Neural cell (in vitro differentiated cells): Measurements from ENCODE around the gene GCC1. TPM values are rescaled to one million over a fixed set of nuclear protein-coding genes. Genes with fewer than 3 reads are reported as not detected.
A peak's percentile ranks its signal among the peaks of the same experiment; 100 is the strongest.

Experiments
- H2AFZ ChIP-seq: fragments of 200-600, 300-800 bp; sonication (generic), shearing (Covaris generic); 2 replicates; pipeline ENCODE4 v1.6.0; 2014; ENCODE audit warnings: low read depth, mild to moderate bottlenecking, antibody characterized with exemption, low read length, moderate library complexity
- H3F3A ChIP-seq: fragments of 200-600 bp; shearing (Covaris generic); 2 replicates; pipeline ENCODE4 v1.6.1; 2016; ENCODE audit warnings: mild to moderate bottlenecking, moderate library complexity, mixed read lengths, antibody characterized with exemption, low read length; ENCODE audit not compliant: insufficient read depth, poor library complexity, severe bottlenecking
- H3K27ac ChIP-seq: fragments of 200-600, 300-800 bp; sonication (generic), shearing (Covaris generic); 2 replicates; pipeline ENCODE4 v1.5.1; 2014; ENCODE audit warnings: mild to moderate bottlenecking, low read length, moderate library complexity
- H3K27me3 ChIP-seq: fragments of 300-800, 200-600 bp; sonication (generic), shearing (Covaris generic); 2 replicates; pipeline ENCODE4 v1.6.0; 2014; ENCODE audit warnings: mild to moderate bottlenecking, low read depth, low read length, moderate library complexity; ENCODE audit not compliant: insufficient read depth
- H3K36me3 ChIP-seq: fragments of 300-800, 200-600 bp; sonication (generic), shearing (Covaris generic); 2 replicates; pipeline ENCODE4 v1.5.1; 2014; ENCODE audit warnings: mild to moderate bottlenecking, antibody characterized with exemption, low read length, moderate library complexity; ENCODE audit not compliant: insufficient read depth
- H3K4me2 ChIP-seq: fragments of 300-800, 200-600 bp; sonication (generic), shearing (Covaris generic); 2 replicates; pipeline ENCODE4 v1.6.0; 2014; ENCODE audit warnings: mild to moderate bottlenecking, low read length
- H3K4me3 ChIP-seq: fragments of 300-800, 200-600 bp; sonication (generic), shearing (Covaris generic); 2 replicates; pipeline ENCODE4 v1.5.1; 2014; ENCODE audit warnings: mild to moderate bottlenecking, low read length, moderate library complexity
- H3K79me2 ChIP-seq: fragments of 200-600 bp; shearing (Covaris generic); replicated peaks from 2 replicates; pipeline ENCODE4 v1.6.0; 2014; ENCODE audit warnings: mild to moderate bottlenecking, low read length, moderate library complexity; ENCODE audit not compliant: insufficient read depth
- H3K9ac ChIP-seq: fragments of 300-800, 200-600 bp; sonication (generic), shearing (Covaris generic); 2 replicates; pipeline ENCODE4 v1.6.1; 2016; ENCODE audit warnings: mild to moderate bottlenecking, low read length, mixed read lengths
- H3K9me2 ChIP-seq: fragments of 200-600 bp; shearing (Covaris generic); 2 replicates; pipeline ENCODE4 v1.6.1; 2016; ENCODE audit warnings: mild to moderate bottlenecking, low read length, mixed read lengths; ENCODE audit not compliant: insufficient read depth
- H3K9me3 ChIP-seq: fragments of 200-600, 300-800 bp; sonication (generic), shearing (Covaris generic); 2 replicates; pipeline ENCODE4 v1.6.1; 2016; ENCODE audit warnings: mild to moderate bottlenecking, mixed run types, low read length, moderate library complexity, mixed read lengths
- H4K20me1 ChIP-seq: fragments of 200-600 bp; shearing (Covaris generic); 2 replicates; pipeline ENCODE4 v1.6.1; 2016; ENCODE audit warnings: mild to moderate bottlenecking, mixed run types; ENCODE audit not compliant: insufficient read depth
- EP300 ChIP-seq: fragments of 450-650 bp; conservative IDR thresholded peaks from 2 replicates; pipeline ENCODE4 v1.6.1; 2014; ENCODE audit warnings: antibody characterized with exemption, mild to moderate bottlenecking, moderate library complexity; ENCODE audit not compliant: poor library complexity, severe bottlenecking
- EZH2 ChIP-seq: fragments of 200-600, 300-800 bp; shearing (Covaris generic), sonication (generic); IDR thresholded peaks from 2 replicates; pipeline ENCODE4 v1.6.1; 2014; ENCODE audit warnings: antibody characterized with exemption, low read length, borderline replicate concordance, mild to moderate bottlenecking; ENCODE audit not compliant: insufficient read depth, poor library complexity, severe bottlenecking
- MXI1 ChIP-seq: fragments of 450-650 bp; conservative IDR thresholded peaks from 2 replicates; pipeline ENCODE4 v1.6.1; 2014; ENCODE audit warnings: antibody characterized with exemption, mild to moderate bottlenecking; ENCODE audit not compliant: poor library complexity, severe bottlenecking
- POLR2AphosphoS5 ChIP-seq: IDR thresholded peaks from 2 replicates; pipeline ENCODE4 v1.6.1; 2012
- RAD21 ChIP-seq: fragments of 450-650 bp; conservative IDR thresholded peaks from 2 replicates; pipeline ENCODE4 v1.6.1; 2014; ENCODE audit warnings: antibody characterized with exemption, mild to moderate bottlenecking, moderate library complexity
- SMC3 ChIP-seq: fragments of 450-650 bp; conservative IDR thresholded peaks from 2 replicates; pipeline ENCODE4 v1.6.1; 2014; ENCODE audit warnings: antibody characterized with exemption, mild to moderate bottlenecking, moderate library complexity; ENCODE audit not compliant: poor library complexity
- TAF1 ChIP-seq: IDR thresholded peaks from 2 replicates; pipeline ENCODE4 v1.6.1; 2012; ENCODE audit warnings: low read depth
- polyA plus RNA-seq: library from polyadenylated mRNA; depleted of rRNA; stranded (reverse); fragments of >200 nt; gene quantifications from 2 replicates; pipeline ENCODE4 v1.2.3, GENCODE V29; 2014
- TF ChIP-seq, protein P1 (sequence below): IDR thresholded peaks from 2 replicates; pipeline ENCODE4 v1.6.1; 2012; ENCODE audit warnings: borderline replicate concordance
- TF ChIP-seq, protein P2 (sequence below): fragments of 450-650 bp; IDR thresholded peaks from 2 replicates; pipeline ENCODE4 v1.5.1; 2014; ENCODE audit warnings: antibody characterized with exemption, mild to moderate bottlenecking, moderate library complexity; ENCODE audit not compliant: poor library complexity, severe bottlenecking

The GCC1 gene
- polyA plus RNA-seq, 1 donor from 2014 or later = 6.6 TPM

GRCh38 chr7:127589896-127590295, 4.5 kb upstream of the GCC1 start:
- H4K20me1 ChIP-seq = no peaks in the 10 kb centered on the region
- no peak overlapping the region for H3K4me2 ChIP-seq
- H3K36me3 ChIP-seq = no peaks in the 10 kb centered on the region
- no peak overlapping the region for H3K9ac ChIP-seq
- no peaks in the 10 kb centered on the region for H3F3A ChIP-seq
- H3K4me3 ChIP-seq = peak overlapping the region; percentile 86
- no peaks in the 10 kb centered on the region for H3K9me3 ChIP-seq
- H3K79me2 ChIP-seq = peaks cover 16% of the 10 kb centered on the region
- no peaks in the 10 kb centered on the region for H3K9me2 ChIP-seq
- H3K27ac ChIP-seq = no peak overlapping the region
- H2AFZ ChIP-seq = no peak overlapping the region
- no peaks in the 10 kb centered on the region for H3K27me3 ChIP-seq
- TF ChIP-seq MXI1 = no peak
- no peak for TF ChIP-seq RAD21
- TF ChIP-seq SMC3 = no peak
- TF ChIP-seq, protein P1, sequence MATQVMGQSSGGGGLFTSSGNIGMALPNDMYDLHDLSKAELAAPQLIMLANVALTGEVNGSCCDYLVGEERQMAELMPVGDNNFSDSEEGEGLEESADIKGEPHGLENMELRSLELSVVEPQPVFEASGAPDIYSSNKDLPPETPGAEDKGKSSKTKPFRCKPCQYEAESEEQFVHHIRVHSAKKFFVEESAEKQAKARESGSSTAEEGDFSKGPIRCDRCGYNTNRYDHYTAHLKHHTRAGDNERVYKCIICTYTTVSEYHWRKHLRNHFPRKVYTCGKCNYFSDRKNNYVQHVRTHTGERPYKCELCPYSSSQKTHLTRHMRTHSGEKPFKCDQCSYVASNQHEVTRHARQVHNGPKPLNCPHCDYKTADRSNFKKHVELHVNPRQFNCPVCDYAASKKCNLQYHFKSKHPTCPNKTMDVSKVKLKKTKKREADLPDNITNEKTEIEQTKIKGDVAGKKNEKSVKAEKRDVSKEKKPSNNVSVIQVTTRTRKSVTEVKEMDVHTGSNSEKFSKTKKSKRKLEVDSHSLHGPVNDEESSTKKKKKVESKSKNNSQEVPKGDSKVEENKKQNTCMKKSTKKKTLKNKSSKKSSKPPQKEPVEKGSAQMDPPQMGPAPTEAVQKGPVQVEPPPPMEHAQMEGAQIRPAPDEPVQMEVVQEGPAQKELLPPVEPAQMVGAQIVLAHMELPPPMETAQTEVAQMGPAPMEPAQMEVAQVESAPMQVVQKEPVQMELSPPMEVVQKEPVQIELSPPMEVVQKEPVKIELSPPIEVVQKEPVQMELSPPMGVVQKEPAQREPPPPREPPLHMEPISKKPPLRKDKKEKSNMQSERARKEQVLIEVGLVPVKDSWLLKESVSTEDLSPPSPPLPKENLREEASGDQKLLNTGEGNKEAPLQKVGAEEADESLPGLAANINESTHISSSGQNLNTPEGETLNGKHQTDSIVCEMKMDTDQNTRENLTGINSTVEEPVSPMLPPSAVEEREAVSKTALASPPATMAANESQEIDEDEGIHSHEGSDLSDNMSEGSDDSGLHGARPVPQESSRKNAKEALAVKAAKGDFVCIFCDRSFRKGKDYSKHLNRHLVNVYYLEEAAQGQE = no peak
- TF ChIP-seq EP300 = no peak

DNA sequence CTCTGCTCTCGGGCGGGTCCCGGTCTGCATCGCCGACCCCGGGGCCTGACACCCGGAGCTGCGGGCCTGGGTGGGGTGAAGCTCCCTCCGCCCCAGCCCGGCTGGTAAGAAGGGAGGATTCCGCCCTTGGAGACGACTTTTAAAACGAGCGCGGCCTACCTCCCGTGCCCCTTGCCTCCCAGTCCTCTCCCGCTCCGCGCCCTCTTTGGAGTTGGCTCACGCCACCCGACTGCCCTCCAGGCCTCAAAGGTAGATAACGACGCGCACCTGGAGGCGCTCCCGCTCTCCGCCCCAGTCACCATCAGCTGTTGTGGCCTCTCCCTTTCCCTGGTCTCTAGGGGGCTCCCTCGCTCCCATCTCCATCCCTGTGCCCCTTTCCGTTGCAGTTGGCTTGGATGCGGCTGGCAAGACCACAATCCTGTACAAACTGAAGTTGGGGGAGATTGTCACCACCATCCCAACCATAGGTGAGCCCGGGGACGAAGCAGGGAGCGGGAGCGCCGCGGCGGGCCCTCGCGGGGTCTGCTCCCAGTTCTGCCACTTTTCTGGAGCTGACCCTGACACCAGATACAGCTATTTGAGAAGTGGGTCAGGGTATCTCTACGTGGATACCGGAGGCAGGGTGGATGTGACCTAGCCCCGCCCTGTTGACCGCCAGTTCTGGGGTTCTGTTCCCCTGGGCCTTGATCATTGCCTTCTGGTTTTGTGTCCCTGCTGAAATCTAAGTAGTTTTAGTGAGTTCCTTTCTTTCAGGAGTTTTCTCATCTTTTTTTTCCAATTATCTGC, 3.5 kb upstream of the GCC1 start:
- Histone ChIP-seq H3K27ac (peak overlapping the region; percentile 54), H3F3A (no peaks in the 10 kb centered on the region), H4K20me1 (no peaks in the 10 kb centered on the region), H3K79me2 (peaks cover 27% of the 10 kb centered on the region), H3K4me3 (peak overlapping the region; percentile 86), H2AFZ (peak overlapping the region; percentile 61), H3K9me3 (no peaks in the 10 kb centered on the region), H3K9me2 (no peaks in the 10 kb centered on the region), H3K4me2 (peak overlapping the region; percentile 91), H3K27me3 (no peaks in the 10 kb centered on the region), H3K9ac (peak overlapping the region; percentile 90), H3K36me3 (no peaks in the 10 kb centered on the region)
- no peak for TF ChIP-seq EZH2
- TF ChIP-seq TAF1 = no peak
- TF ChIP-seq SMC3 = peak; percentile 61
- TF ChIP-seq, protein P1 = peak; percentile 13
- TF ChIP-seq, protein P2, sequence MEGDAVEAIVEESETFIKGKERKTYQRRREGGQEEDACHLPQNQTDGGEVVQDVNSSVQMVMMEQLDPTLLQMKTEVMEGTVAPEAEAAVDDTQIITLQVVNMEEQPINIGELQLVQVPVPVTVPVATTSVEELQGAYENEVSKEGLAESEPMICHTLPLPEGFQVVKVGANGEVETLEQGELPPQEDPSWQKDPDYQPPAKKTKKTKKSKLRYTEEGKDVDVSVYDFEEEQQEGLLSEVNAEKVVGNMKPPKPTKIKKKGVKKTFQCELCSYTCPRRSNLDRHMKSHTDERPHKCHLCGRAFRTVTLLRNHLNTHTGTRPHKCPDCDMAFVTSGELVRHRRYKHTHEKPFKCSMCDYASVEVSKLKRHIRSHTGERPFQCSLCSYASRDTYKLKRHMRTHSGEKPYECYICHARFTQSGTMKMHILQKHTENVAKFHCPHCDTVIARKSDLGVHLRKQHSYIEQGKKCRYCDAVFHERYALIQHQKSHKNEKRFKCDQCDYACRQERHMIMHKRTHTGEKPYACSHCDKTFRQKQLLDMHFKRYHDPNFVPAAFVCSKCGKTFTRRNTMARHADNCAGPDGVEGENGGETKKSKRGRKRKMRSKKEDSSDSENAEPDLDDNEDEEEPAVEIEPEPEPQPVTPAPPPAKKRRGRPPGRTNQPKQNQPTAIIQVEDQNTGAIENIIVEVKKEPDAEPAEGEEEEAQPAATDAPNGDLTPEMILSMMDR = peak; percentile 77
- peak; percentile 60 for TF ChIP-seq RAD21
- TF ChIP-seq MXI1 = no peak
- TF ChIP-seq POLR2AphosphoS5 = peak; percentile 18
- TF ChIP-seq EP300 = peak; percentile 3
